Nephron (organoid): Measurements from ENCODE around the gene DOC2B.
A peak's percentile ranks its signal among the peaks of the same experiment; 100 is the strongest.

ENCODE experiments used
- H3K27ac Mint-ChIP-seq, 3 experiments: 2 replicates each; pipeline ENCODE4 v1.8.0; 2020; ENCODE audit warnings: mixed read lengths in 3 of 3, mild to moderate bottlenecking in 2 of 3, moderate library complexity in 1 of 3
- H3K27me3 Mint-ChIP-seq: 2 replicates; pipeline ENCODE4 v1.8.0; 2021; ENCODE audit warnings: low read depth, mild to moderate bottlenecking, moderate library complexity, mixed read lengths
- H3K36me3 Mint-ChIP-seq: 2 replicates; pipeline ENCODE4 v1.8.0; 2020; ENCODE audit warnings: low read depth, mixed read lengths
- H3K4me1 Mint-ChIP-seq: 2 replicates; pipeline ENCODE4 v1.8.0; 2020; ENCODE audit warnings: mixed read lengths
- H3K4me3 Mint-ChIP-seq, 3 experiments: 2 replicates each; pipeline ENCODE4 v1.8.0; 2020; ENCODE audit warnings: mild to moderate bottlenecking in 3 of 3, mixed read lengths in 3 of 3, moderate library complexity in 2 of 3
- H3K9me3 Mint-ChIP-seq: 2 replicates; pipeline ENCODE4 v1.8.0; 2020; ENCODE audit warnings: mixed read lengths
- TF ChIP-seq, protein P1 (sequence below), 3 experiments: fragments of 200-600 bp; sonication (generic); IDR thresholded peaks; one replicate each; pipeline ENCODE4 v1.5.0; 2021; ENCODE audit warnings: antibody characterized with exemption in 3 of 3; ENCODE audit not compliant: unreplicated experiment in 3 of 3

The DOC2B gene

DNA sequence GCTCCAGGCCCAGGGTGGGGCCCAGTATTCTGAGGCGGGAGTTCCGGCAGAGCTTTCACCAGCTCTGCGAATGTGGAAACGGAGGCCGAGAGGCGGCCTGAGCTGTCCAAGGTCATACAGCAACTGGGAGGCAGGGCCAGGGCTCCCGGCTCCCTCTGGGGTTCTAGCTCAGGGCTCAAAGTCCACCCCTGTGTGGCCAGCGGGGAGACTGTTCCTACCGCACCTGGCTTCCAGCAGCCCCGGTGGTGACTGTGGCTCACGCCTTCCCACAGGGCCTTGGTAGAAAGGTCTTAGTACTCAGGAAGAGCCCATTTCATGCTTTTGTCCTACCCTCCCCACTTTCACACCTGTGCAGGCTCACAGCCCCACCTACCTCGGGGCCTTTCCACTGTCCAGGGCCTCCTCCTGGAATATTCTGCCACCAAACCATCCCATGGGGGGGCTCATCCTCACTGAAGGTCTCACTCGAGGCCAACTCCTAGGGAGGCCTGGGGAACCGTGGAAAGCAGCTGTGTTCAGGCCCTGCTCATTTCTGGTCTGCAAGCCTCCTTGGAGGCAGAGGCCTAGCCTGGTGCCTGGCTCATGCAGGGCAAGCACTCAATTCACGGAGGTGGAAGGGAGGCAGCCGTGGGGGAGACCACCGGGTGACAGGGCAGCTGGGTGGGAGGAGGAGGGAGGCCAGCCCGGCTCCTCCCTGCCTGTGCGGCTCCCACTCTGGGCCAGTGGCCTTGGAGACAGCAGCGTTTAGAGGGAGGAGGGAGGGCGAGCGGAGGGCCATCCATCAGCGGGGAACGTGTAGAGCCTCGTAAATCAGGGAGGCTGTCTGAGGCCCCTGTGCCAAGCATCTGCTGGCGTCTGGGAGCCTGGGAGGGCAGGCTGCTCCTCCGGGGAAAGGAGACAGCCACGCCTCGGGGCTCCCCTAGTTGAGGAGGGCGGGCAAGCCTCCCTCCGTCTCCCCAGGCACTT, 12.7 kb upstream of the DOC2B start:
- TF ChIP-seq, protein P1, sequence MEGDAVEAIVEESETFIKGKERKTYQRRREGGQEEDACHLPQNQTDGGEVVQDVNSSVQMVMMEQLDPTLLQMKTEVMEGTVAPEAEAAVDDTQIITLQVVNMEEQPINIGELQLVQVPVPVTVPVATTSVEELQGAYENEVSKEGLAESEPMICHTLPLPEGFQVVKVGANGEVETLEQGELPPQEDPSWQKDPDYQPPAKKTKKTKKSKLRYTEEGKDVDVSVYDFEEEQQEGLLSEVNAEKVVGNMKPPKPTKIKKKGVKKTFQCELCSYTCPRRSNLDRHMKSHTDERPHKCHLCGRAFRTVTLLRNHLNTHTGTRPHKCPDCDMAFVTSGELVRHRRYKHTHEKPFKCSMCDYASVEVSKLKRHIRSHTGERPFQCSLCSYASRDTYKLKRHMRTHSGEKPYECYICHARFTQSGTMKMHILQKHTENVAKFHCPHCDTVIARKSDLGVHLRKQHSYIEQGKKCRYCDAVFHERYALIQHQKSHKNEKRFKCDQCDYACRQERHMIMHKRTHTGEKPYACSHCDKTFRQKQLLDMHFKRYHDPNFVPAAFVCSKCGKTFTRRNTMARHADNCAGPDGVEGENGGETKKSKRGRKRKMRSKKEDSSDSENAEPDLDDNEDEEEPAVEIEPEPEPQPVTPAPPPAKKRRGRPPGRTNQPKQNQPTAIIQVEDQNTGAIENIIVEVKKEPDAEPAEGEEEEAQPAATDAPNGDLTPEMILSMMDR (IDR thresholded peaks at IDR 0.05; ENCODE audit: unreplicated experiment in 3 of 3), result no peak
- Mint-ChIP-seq H3K36me3 (peaks cover 5% of the 10 kb centered on the region), H3K9me3 (peaks cover 3% of the 10 kb centered on the region), H3K27ac (peak overlapping the region; percentile 75 to 77 (median 77)), H3K4me3 (no peak overlapping the region), H3K4me1 (peaks cover 34% of the 10 kb centered on the region), H3K27me3 (peaks cover 9% of the 10 kb centered on the region)

DNA sequence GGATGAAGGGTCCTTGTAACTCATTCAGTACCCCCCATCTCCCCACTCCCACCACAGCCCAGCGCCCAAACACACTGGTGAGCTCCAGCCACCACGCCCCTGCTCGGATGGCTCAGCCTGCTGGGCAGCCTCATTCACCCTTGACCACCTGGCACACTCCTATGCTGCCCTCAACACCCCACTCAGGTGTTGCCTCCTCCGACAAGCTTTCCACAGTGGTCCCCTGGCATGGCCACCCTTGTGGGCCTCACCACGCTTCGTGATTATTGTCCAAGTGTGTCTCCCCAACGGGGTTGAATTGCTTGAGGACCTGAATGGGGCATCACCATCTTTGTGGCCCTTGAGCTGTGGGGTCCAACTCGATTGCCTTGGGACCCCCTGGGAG, 12.0 kb upstream of the DOC2B start:
- Mint-ChIP-seq H3K9me3 (no peaks in the 10 kb centered on the region), H3K36me3 (no peaks in the 10 kb centered on the region), H3K27ac (peak overlapping the region; percentile 25 to 78 (median 44)), H3K4me1 (peaks cover 29% of the 10 kb centered on the region), H3K4me3 (no peak overlapping the region), H3K27me3 (peaks cover 9% of the 10 kb centered on the region)
- TF ChIP-seq, protein P1 (IDR thresholded peaks at IDR 0.05; ENCODE audit: unreplicated experiment in 3 of 3), result no peak

DNA sequence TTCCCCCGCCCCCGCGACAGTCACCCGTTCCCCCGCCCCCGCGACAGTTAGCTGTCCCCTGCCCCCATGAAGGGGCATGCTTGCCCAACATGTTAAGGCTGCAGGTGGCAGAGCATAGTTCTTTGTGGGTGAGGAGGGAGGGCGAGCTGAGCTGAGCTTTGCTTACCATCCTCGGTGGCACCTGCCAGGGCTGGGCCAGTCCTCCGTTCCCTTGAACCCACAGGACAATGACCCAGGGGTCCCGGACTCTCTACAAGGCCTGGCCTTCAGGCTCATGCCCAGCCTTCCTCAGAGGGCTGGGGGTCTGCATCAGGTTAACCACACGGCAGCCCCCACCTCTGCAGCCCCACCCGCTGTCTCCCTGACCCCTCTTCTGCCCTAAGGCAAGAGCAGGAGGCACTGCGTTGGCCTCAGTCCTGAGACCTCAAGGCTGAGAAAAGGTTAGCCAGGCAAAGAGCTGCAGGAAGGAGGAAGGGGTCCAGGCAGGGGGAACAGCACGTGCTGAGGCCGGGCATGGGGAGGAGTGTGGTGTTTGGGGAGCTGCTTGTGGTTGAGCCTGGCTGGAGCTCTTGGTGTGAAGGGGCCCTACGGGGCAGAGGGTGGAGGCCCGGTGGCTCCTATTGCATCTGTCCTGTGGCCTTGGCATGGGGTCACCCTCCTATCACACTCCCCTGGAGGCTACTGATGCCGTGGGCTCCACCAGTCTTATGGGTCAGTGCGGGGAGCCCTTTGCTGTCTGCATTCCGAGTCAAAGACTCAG, 11.4 kb upstream of the DOC2B start:
- Mint-ChIP-seq H3K9me3 (no peaks in the 10 kb centered on the region), H3K4me1 (peaks cover 29% of the 10 kb centered on the region), H3K27ac (peak overlapping the region; percentile 25 to 78 (median 44)), H3K27me3 (peaks cover 7% of the 10 kb centered on the region), H3K4me3 (no peak overlapping the region), H3K36me3 (no peaks in the 10 kb centered on the region)
- TF ChIP-seq, protein P1 (IDR thresholded peaks at IDR 0.05; ENCODE audit: unreplicated experiment in 3 of 3), result no peak

DNA sequence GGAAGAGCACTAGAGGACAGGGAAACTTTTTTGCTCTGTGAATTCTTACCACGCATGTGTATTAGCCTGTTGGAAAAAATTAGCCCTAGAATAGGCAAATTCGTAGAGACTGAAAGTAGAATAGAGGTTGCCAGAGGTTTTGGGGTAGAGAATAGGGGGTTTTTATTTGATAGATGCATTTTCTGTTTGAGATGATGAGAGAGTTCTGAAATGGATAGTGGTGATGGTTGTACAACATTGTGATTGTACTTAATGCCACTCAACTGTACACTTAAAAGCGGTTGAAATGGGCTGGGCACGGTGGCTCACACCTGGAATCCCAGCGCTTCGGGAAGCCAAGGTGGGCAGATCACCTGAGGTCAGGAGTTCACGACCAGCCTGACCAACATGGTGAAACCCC, 8.0 kb upstream of the DOC2B start:
- TF ChIP-seq, protein P1 (IDR thresholded peaks at IDR 0.05; ENCODE audit: unreplicated experiment in 3 of 3), result no peak
- H3K27ac Mint-ChIP-seq, result no peak overlapping the region
- no peaks in the 10 kb centered on the region for H3K9me3 Mint-ChIP-seq
- no peak overlapping the region for H3K4me3 Mint-ChIP-seq
- H3K36me3 Mint-ChIP-seq, result no peaks in the 10 kb centered on the region
- peaks cover under 1% of the 10 kb centered on the region for H3K4me1 Mint-ChIP-seq
- peaks cover 30% of the 10 kb centered on the region for H3K27me3 Mint-ChIP-seq

DNA sequence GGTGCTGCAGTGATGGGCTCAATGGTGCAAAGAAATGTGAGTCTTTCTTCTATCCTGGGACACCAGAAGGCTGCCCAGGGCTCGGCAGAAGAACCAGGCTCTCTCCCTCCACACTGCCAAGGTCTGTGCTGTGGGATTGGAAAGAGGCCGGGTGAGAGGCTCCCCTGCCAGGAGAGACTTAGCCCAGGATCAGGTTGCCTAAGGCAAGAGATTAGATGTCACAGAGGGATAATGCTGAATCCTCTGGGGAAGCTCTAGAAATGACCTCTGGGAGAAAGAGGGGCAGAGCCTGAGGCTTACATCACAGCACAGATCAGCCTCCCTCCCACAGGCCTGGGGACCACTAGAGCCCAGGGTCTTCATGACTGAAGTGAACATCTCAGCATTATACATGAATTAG, 5.7 kb upstream of the DOC2B start:
- Mint-ChIP-seq H3K36me3 (no peaks in the 10 kb centered on the region), H3K4me1 (peaks cover 9% of the 10 kb centered on the region), H3K9me3 (no peaks in the 10 kb centered on the region), H3K27me3 (peaks cover 50% of the 10 kb centered on the region), H3K27ac (no peak overlapping the region), H3K4me3 (no peak overlapping the region)
- TF ChIP-seq, protein P1 (IDR thresholded peaks at IDR 0.05; ENCODE audit: unreplicated experiment in 3 of 3), result no peak
